BE2C (cell line): ENCODE results near the gene INPP4B.

Experiments used
- DNase-seq: peaks from one replicate; pipeline ENCODE4 v3.0.0-alpha.2; 2020
- H3K27me3 ChIP-seq: fragments of 250-450 bp; sonication (Bioruptor Pico); 2 replicates; pipeline ENCODE4 v1.5.1; 2020; ENCODE audit warnings: mild to moderate bottlenecking
- H3K36me3 ChIP-seq: fragments of 250-450 bp; sonication (Bioruptor Pico); 2 replicates; pipeline ENCODE4 v1.5.1; 2020; ENCODE audit warnings: mild to moderate bottlenecking
- H3K4me1 ChIP-seq: fragments of 250-450 bp; sonication (Bioruptor Pico); 2 replicates; pipeline ENCODE4 v1.5.1; 2020
- H3K4me3 ChIP-seq: 2 replicates; pipeline ENCODE4 v1.5.1; 2011; ENCODE audit warnings: low read depth, low read length
- H3K9me3 ChIP-seq: fragments of 250-450 bp; sonication (Bioruptor Pico); 2 replicates; pipeline ENCODE4 v1.5.1; 2020
- TF ChIP-seq, protein P1 (sequence below): IDR thresholded peaks from 2 replicates; pipeline ENCODE4 v1.5.1; 2012; ENCODE audit warnings: mild to moderate bottlenecking, low read depth, low read length

The INPP4B gene

DNA sequence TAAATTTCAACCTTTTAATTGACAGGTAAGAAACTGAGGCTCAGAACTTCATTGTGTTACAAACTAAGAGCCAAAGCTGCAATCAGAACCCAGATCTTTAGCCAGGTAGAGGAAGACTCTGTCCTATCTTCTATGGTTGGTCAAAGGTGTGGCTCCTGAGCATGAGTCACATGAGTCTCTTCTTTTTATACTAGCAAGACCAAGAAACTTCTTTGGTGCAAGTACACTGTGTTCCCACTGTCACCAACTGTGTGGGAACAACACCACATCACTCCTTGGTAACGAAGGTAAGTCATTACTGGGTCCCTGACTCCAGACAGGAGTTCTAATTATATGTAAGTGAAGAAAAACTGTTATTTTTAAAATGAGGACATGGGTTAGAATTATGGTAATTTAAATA lies 290.1 kb downstream of the INPP4B start:
- TF ChIP-seq, protein P1, sequence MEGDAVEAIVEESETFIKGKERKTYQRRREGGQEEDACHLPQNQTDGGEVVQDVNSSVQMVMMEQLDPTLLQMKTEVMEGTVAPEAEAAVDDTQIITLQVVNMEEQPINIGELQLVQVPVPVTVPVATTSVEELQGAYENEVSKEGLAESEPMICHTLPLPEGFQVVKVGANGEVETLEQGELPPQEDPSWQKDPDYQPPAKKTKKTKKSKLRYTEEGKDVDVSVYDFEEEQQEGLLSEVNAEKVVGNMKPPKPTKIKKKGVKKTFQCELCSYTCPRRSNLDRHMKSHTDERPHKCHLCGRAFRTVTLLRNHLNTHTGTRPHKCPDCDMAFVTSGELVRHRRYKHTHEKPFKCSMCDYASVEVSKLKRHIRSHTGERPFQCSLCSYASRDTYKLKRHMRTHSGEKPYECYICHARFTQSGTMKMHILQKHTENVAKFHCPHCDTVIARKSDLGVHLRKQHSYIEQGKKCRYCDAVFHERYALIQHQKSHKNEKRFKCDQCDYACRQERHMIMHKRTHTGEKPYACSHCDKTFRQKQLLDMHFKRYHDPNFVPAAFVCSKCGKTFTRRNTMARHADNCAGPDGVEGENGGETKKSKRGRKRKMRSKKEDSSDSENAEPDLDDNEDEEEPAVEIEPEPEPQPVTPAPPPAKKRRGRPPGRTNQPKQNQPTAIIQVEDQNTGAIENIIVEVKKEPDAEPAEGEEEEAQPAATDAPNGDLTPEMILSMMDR = no peak

DNA sequence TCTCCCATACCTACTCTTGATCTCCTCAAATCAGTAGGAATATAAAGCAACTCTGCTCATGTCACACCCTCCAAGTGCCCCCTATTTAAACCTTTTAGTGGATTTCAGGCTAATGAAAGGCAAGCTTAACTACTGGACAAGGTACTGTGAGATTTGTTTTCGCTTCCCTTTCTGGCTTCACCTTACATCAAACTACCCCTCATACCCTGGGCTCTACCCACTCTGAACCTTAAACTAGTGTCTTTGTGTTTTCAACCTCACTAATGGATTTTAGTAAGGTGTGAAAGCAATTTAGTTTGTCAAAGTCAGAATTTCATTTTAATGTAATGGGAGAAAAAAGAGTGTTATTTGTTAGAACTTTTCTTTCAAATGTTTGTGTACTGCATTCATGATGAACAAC lies 291.7 kb downstream of the INPP4B start:
- TF ChIP-seq, protein P1 = no peak
- no peak for DNase-seq
- Histone ChIP-seq H3K4me1 (peaks cover 20% of the 10 kb centered on the region), H3K36me3 (no peaks in the 10 kb centered on the region), H3K4me3 (no peak overlapping the region), H3K27me3 (no peaks in the 10 kb centered on the region), H3K9me3 (no peaks in the 10 kb centered on the region)

More for the DNA sequence above, 290.1 kb downstream of the INPP4B start:
- no peaks in the 10 kb centered on the region for H3K9me3 ChIP-seq
- H3K27me3 ChIP-seq = no peaks in the 10 kb centered on the region
- peaks cover 8% of the 10 kb centered on the region for H3K4me1 ChIP-seq
- DNase-seq = no peak
- H3K4me3 ChIP-seq = no peak overlapping the region
- H3K36me3 ChIP-seq = no peaks in the 10 kb centered on the region

DNA sequence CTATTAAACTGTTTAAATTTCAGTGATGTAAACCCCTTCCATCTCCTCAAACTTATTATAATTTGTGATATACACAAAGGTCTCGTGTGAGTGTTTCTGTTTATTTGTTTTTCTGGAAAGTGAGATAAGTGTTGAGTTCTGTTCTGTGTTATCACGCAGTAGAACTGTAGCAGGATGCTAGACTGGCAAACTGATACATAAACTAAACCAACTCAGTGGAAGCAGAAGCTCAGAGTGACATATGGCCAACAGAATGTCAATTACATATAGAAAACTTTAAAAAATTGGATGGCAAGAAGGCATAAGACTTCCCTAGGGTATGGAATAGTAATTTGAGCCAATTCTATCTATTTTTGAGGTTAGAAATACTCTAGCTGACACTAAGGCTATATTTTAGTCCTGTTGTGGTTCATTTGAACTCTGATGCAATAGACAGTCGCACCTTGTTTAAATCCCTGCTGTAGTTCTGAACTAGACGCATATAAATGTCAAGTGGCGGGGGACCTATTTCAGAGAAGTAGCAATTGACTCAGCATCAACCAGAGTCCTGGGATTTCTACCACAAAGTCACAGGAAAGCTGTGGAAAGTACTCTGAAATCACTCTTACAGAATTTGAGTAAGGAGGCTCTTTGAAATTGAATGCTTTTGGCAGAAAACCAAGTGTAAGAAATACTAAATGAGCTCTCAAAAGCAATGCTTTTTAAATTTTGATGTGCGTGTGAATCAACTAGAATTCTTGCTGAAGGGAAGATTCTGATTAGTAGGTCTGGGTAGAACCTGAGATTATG lies 294.4 kb downstream of the INPP4B start:
- Histone ChIP-seq H3K4me1 (peaks cover 25% of the 10 kb centered on the region), H3K9me3 (no peaks in the 10 kb centered on the region), H3K36me3 (no peaks in the 10 kb centered on the region), H3K4me3 (no peak overlapping the region), H3K27me3 (no peaks in the 10 kb centered on the region)
- no peak for DNase-seq
- TF ChIP-seq, protein P1 = no peak

DNA sequence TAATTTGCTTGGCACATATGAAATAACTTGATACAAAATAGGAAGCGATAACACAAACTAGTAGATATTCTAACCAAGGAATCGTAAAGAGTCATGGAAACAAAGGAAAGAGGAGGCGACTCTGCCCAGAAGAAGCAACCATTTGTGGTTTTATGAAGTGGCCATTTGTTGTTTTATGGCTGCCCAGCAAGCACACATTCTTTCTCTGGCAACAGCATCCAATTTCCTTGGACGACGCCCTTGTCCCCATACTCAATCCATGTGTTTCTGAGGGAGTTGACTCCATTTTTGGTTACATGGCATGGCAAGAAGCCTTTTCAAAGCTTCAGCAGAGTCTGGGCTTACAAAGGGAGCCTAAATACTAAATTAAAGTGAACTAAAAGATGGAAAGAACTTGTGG lies 295.1 kb downstream of the INPP4B start:
- TF ChIP-seq, protein P1 = no peak
- no peak for DNase-seq
- Histone ChIP-seq H3K27me3 (no peaks in the 10 kb centered on the region), H3K4me1 (peaks cover 25% of the 10 kb centered on the region), H3K9me3 (no peaks in the 10 kb centered on the region), H3K4me3 (no peak overlapping the region), H3K36me3 (no peaks in the 10 kb centered on the region)

- Histone ChIP-seq H3K4me3 (no peak overlapping the region), H3K4me1 (peaks cover 25% of the 10 kb centered on the region), H3K36me3 (no peaks in the 10 kb centered on the region), H3K9me3 (no peaks in the 10 kb centered on the region), H3K27me3 (no peaks in the 10 kb centered on the region)
- TF ChIP-seq, protein P1 = no peak
- DNase-seq = no peak
These were observed 296.2 kb downstream of the INPP4B start for GRCh38 chr4:142549726-142550463.

DNA sequence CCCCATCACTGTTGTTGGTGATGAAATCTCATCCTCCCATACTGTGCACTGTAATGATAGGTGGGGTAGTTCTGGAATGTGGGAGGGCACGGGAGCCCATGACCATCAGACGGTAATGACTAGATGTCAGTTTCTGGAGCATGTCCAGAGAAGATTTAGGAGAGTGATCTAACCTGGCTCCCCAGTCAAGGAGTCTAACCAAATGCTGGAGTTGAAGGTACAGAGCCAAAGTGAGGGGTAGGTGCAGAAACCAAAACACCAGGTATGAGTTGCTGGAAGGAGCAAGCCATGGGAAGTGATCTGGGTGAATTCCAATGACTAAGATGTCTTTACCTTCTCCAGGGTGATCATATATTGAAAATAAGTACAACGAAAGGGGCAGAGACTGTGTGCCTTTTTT lies 296.9 kb downstream of the INPP4B start:
- H3K27me3 ChIP-seq = no peaks in the 10 kb centered on the region
- TF ChIP-seq, protein P1 = no peak
- no peak for DNase-seq

More for the DNA sequence above, 296.9 kb downstream of the INPP4B start:
- no peaks in the 10 kb centered on the region for H3K9me3 ChIP-seq
- no peak overlapping the region for H3K4me3 ChIP-seq
- peaks cover 25% of the 10 kb centered on the region for H3K4me1 ChIP-seq
- H3K36me3 ChIP-seq = no peaks in the 10 kb centered on the region
